Uterus (tissue), 4 donors: Measurements from ENCODE around the gene CARMIL3. TPM values are rescaled to one million over a fixed set of nuclear protein-coding genes. Genes with fewer than 3 reads are reported as not detected.
"Not testable (repeated sequence)": the region's sequence is repeated elsewhere in the genome, so short reads cannot be mapped to it uniquely, and the experiment has no call there.

Experiments used
- DNase-seq, 2 donors: peaks; one replicate each; pipeline ENCODE4 v3.0.0-alpha.2; 2019 to 2020
- H3K27ac ChIP-seq, 2 donors: fragments of 200-600 bp; sonication (generic); 1 replicate in 1 of 2; 2 replicates in 1 of 2; pipeline ENCODE4 v1.5.1; 2016 to 2018
- H3K27me3 ChIP-seq, 2 donors: fragments of 200-600 bp; sonication (generic); one replicate each; pipeline ENCODE4 v1.5.1; 2018 to 2019; ENCODE audit warnings: control low read depth in 1 of 2
- H3K36me3 ChIP-seq, 2 donors: fragments of 200-600 bp; sonication (generic); one replicate each; pipeline ENCODE4 v1.5.1; 2019; ENCODE audit warnings: control low read depth in 1 of 2
- H3K4me1 ChIP-seq, 2 donors: fragments of 200-600 bp; sonication (generic); one replicate each; pipeline ENCODE4 v1.5.1; 2018 to 2019; ENCODE audit warnings: control low read depth in 1 of 2
- H3K4me3 ChIP-seq, 2 donors: fragments of 200-600 bp; sonication (generic); 1 replicate in 1 of 2; 2 replicates in 1 of 2; pipeline ENCODE4 v1.5.1; 2018 to 2019; ENCODE audit warnings: mild to moderate bottlenecking in 1 of 2
- H3K9me3 ChIP-seq, 2 donors: fragments of 200-600 bp; sonication (generic); one replicate each; pipeline ENCODE4 v1.5.1; 2019; ENCODE audit warnings: control low read depth in 1 of 2
- CTCF ChIP-seq, 4 experiments: fragments of 200-600 bp in 2 of 4; fragments of 450-650 bp in 2 of 4; sonication (generic) in 2 of 4; IDR thresholded peaks; one replicate each; pipeline ENCODE4 v1.5.1; 2016 to 2019; ENCODE audit warnings: antibody characterized with exemption in 4 of 4, mild to moderate bottlenecking in 2 of 4, moderate library complexity in 1 of 4
- POLR2A ChIP-seq, 2 donors: fragments of 450-650 bp; IDR thresholded peaks; one replicate each; pipeline ENCODE4 v1.6.1; 2016; ENCODE audit warnings: antibody characterized with exemption in 2 of 2, mild to moderate bottlenecking in 1 of 2, moderate library complexity in 1 of 2
- intact Hi-C: fragments of 100-400 bp; cut with DNase I; formaldehyde crosslinking; loops from one replicate; pipeline ENCODE4 v1.15.1; 2023; ENCODE audit warnings: low total_unique reads
- total RNA-seq, 4 donors: library from RNA; depleted of rRNA in 3 of 4; stranded (reverse); fragments of >200 nt in 3 of 4; gene quantifications; one replicate each; pipeline versions ENCODE4 v1.1.0 to v1.2.4, GENCODE V29; 2014 to 2023
- donor health status: DM: yes; HTN: yes; CAD: no.

CARMIL3 gene
- total RNA-seq: under 1 TPM in 2 of 4 donors, not detected in 2; 0.21 to 0.48 TPM

- TF ChIP-seq CTCF (IDR thresholded peaks at IDR 0.05) (peak in 1 of 4 experiments; percentile 3), POLR2A (IDR thresholded peaks at IDR 0.05) (peak in 1 of 2 donors; percentile 32)
These were observed at the start of gene CARMIL3 for GRCh38 chr14:24051789-24052655. CARMIL3 (plus strand) TSS chr14:24052009; CDS start chr14:24052154, 145 bp downstream.

GRCh38 chr14:24006471-24006816 is 45.4 kb upstream of the CARMIL3 start:
- peak overlapping the region in 1 of 2 donors; percentile 54 for H3K27ac ChIP-seq
- H3K4me1 ChIP-seq, DNase-seq, H3K36me3 ChIP-seq, intact Hi-C loops, H3K27me3 ChIP-seq, H3K9me3 ChIP-seq: not testable (repeated sequence)
- H3K4me3 ChIP-seq: peak overlapping the region in 1 of 2 donors; percentile 29

More at GRCh38 chr14:24051789-24052655, at the start of gene CARMIL3:
- Histone ChIP-seq H3K9me3 (no peaks in the 10 kb centered on the region), H3K36me3 (no peaks in the 10 kb centered on the region), H3K4me3 (peak within 1 kb of the TSS; percentile 44 to 56), H3K27ac (peak within 1 kb of the TSS; percentile 65 to 74), H3K27me3 (no peaks in the 10 kb centered on the region), H3K4me1 (peaks cover 0 to 5% of the 10 kb centered on the region in 2 donors)
- DNase-seq: peak in 1 of 2 donors; percentile 60
- intact Hi-C loops: no loop called here

- intact Hi-C loops: not testable (repeated sequence)
These were observed 44.8 kb upstream of the CARMIL3 start for GRCh38 chr14:24006817-24007652.

DNA sequence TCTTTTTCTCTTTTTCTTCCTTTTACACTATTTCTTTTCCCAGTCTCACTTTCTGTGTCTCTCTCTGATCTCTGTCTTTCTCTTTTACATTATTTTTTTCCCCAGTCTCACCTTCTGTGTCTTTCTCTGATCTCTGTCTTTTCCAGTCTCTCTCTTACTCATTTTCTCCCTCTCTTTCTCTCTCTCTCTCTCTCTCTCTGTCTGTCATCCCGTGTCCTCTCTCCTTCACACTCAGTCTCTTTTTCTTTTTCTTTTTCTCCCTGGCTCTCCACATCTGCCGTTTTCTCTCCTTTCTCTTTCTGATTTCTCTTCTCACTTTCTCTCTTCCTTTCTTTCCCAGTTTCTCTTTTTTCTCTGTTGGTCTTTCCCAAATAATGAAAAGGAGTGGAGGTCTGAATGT is 40.8 kb upstream of the CARMIL3 start:
- TF ChIP-seq POLR2A (IDR thresholded peaks at IDR 0.05) (no peak), CTCF (IDR thresholded peaks at IDR 0.05) (no peak)
- Histone ChIP-seq H3K4me3 (no peak overlapping the region), H3K9me3 (no peaks in the 10 kb centered on the region), H3K4me1 (no peaks in the 10 kb centered on the region), H3K27ac (no peak overlapping the region), H3K27me3 (no peaks in the 10 kb centered on the region), H3K36me3 (no peaks in the 10 kb centered on the region)
- intact Hi-C loops: no loop called here
- DNase-seq: no peak

More at GRCh38 chr14:24006817-24007652, 44.8 kb upstream of the CARMIL3 start:
- H3K4me1 ChIP-seq, H3K36me3 ChIP-seq, H3K9me3 ChIP-seq, H3K27me3 ChIP-seq: not testable (repeated sequence)
- peak; percentile 33 to 54 for DNase-seq
- peak overlapping the region in 1 of 2 donors; percentile 29 for H3K4me3 ChIP-seq
- H3K27ac ChIP-seq: peak overlapping the region in 1 of 2 donors; percentile 54

GRCh38 chr14:24012726-24013273 is 39.0 kb upstream of the CARMIL3 start:
- intact Hi-C loops, H3K4me1 ChIP-seq, H3K4me3 ChIP-seq, H3K27me3 ChIP-seq, H3K27ac ChIP-seq, H3K36me3 ChIP-seq, DNase-seq, H3K9me3 ChIP-seq: not testable (repeated sequence)

DNA sequence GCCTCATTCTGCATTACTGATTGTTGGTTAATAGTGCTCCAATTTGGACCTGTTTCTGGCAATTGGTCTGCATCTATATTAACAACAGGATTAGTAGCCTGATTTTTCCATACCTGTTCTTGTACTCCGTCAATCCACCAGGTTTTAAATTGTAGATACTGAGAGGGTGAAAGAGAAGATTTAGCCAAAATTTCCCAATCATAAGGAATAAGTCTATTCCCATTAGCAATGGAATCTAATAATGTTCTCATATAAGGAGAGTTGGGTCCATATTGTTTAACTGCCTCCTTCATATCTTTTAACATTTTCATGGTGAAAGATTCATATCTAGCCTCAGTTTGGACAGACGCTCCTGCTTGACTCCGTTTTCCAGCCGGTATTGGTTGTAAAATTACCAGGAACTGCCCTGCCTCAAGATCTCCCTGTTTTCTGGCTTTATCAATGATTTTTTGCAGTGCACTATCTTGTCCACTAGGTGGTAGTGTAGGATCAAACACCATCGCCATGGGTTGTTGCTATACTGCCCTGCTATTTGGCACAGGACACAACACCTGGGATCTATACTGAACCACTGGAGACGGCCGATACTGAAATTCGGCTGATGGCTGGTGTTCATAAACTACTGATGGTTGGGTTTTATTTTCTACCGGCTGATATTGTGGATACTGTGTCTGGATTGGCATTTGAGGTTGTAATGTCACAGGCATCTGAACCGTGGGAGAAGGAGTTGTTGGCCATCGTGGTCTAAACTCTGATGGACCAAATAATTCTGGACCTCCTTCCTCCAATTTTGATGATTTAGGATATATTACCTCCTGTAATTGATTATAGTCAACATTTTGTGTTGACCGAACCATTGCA is 37.9 kb upstream of the CARMIL3 start:
- no peaks in the 10 kb centered on the region for H3K9me3 ChIP-seq
- DNase-seq: peak in 1 of 2 donors; percentile 57
- peak overlapping the region in 1 of 2 donors; percentile 3 for H3K27ac ChIP-seq

DNA sequence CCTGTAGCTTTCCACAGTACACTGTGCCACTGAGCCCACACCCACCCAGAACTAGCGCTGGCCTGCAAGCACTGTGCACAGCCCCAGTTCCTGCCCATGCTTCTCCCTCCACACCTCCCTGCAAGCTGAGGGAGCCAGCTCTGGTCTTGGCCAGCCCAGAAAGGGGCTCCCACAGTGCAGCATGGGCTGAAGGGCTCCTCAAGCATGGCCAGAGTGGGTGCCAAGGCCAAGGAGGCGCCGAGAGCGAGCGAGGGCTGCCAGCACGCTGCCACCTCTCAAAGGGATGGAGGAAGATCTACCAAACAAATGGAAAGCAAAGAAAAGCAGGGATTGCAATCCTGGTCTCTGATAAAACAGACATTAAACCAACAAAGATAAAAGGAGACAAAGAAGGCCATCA is 36.1 kb upstream of the CARMIL3 start:
- H3K27ac ChIP-seq, H3K36me3 ChIP-seq, H3K4me3 ChIP-seq, H3K4me1 ChIP-seq, DNase-seq, H3K27me3 ChIP-seq, H3K9me3 ChIP-seq: not testable (repeated sequence)
- intact Hi-C loops: loop anchor here (5.0 kb wide), 1 partner anchor 43 kb away; no protein-coding TSS in a partner anchor

More for the DNA sequence above, 37.9 kb upstream of the CARMIL3 start:
- Histone ChIP-seq H3K4me1 (no peaks in the 10 kb centered on the region), H3K27me3 (no peaks in the 10 kb centered on the region), H3K36me3 (no peaks in the 10 kb centered on the region), H3K4me3 (no peak overlapping the region)
- TF ChIP-seq CTCF (IDR thresholded peaks at IDR 0.05): peak; percentile 90 to 94 (median 92)
- TF ChIP-seq POLR2A (IDR thresholded peaks at IDR 0.05): no peak
- intact Hi-C loops: no loop called here

GRCh38 chr14:24018978-24019377 is 32.8 kb upstream of the CARMIL3 start:
- H3K4me1 ChIP-seq, H3K36me3 ChIP-seq, DNase-seq, H3K4me3 ChIP-seq, H3K27ac ChIP-seq, H3K27me3 ChIP-seq, H3K9me3 ChIP-seq: not testable (repeated sequence)
- intact Hi-C loops: loop anchor here (5.0 kb wide), 1 partner anchor 47 kb away; no protein-coding TSS in a partner anchor
